A549 (cell line): ENCODE results near the gene LINGO4. TPM values are rescaled to one million over a fixed set of nuclear protein-coding genes. Genes with fewer than 3 reads are reported as not detected.

Source experiments
- ATAC-seq, 2 experiments: fragments of 200-7000 bp in 1 of 2; fragments of >200 bp in 1 of 2; cut with Nextera tagmentation in 1 of 2; cut with Tn5 transposase in 1 of 2; 3 replicates each; pipeline versions ENCODE4 v1.8.0 to v1.9.1; 2018 to 2020; ENCODE audit warnings: mild to moderate bottlenecking in 1 of 2, moderate library complexity in 1 of 2
- CTCF ChIA-PET: fragments of 300-600 bp; sonication (Branson Sonifier 250); formaldehyde crosslinking; extraction: SDS; loops from one replicate; lab custom pipeline; 2021; ENCODE audit warnings: antibody characterized with exemption, inconsistent platforms; lab: Yijun Ruan, JAX
- POLR2A ChIA-PET: fragments of 350-600 bp; formaldehyde crosslinking; extraction: SDS; loops from one replicate; lab custom pipeline; 2021; ENCODE audit warnings: antibody characterized with exemption, inconsistent platforms; lab: Yijun Ruan, JAX
- DNase-seq, 2 experiments: peaks; one replicate each; pipeline versions ENCODE4 v3.0.0 to v3.0.0-alpha.2; 2011 to 2016; ENCODE audit warnings: low read depth in 1 of 2, low spot score in 1 of 2
- FAIRE-seq: peaks from 2 replicates; lab custom pipeline; 2011; peaks lifted over from hg19 to GRCh38; lab: Jason Lieb, UNC
- H3K27ac ChIP-seq, 2 experiments: fragments of >200 bp; sonication (Bioruptor Twin); formaldehyde crosslinking; 3 replicates each; pipeline ENCODE4 v1.5.1; 2016 to 2017
- H3K4me1 ChIP-seq: fragments of >200 bp; sonication (Bioruptor Twin); formaldehyde crosslinking; 3 replicates; pipeline ENCODE4 v1.6.1; 2016
- H3K4me2 ChIP-seq: fragments of >200 bp; sonication (Bioruptor Twin); formaldehyde crosslinking; 3 replicates; pipeline ENCODE4 v1.6.1; 2016
- H3K4me3 ChIP-seq: fragments of >200 bp; sonication (Bioruptor Twin); formaldehyde crosslinking; 3 replicates; pipeline ENCODE4 v1.5.1; 2016
- H3K9me3 ChIP-seq: fragments of >200 bp; sonication (Bioruptor Twin); formaldehyde crosslinking; 3 replicates; pipeline ENCODE4 v1.6.1; 2016
- BCL3 ChIP-seq: fragments of >200 bp; sonication (Bioruptor Twin); formaldehyde crosslinking; IDR thresholded peaks from 3 replicates; pipeline ENCODE4 v1.6.1; 2016
- BHLHE40 ChIP-seq: IDR thresholded peaks from 2 replicates; pipeline ENCODE4 v1.6.1; 2012; ENCODE audit warnings: low read depth, low read length, inconsistent platforms
- CBX2 ChIP-seq: fragments of 200-600 bp; sonication (generic); IDR thresholded peaks from 2 replicates; pipeline ENCODE4 v1.6.1; 2016; ENCODE audit warnings: low read depth, mild to moderate bottlenecking, borderline replicate concordance
- CBX8 ChIP-seq: fragments of 200-600 bp; sonication (generic); IDR thresholded peaks from 2 replicates; pipeline ENCODE4 v1.6.1; 2016
- CHD4 ChIP-seq: fragments of 200-600 bp; sonication (generic); IDR thresholded peaks from 2 replicates; pipeline ENCODE4 v1.6.1; 2016; ENCODE audit warnings: antibody characterized with exemption, mild to moderate bottlenecking, borderline replicate concordance
- CTCF ChIP-seq: fragments of >200 bp; sonication (Bioruptor Twin); formaldehyde crosslinking; IDR thresholded peaks from 3 replicates; pipeline ENCODE4 v1.5.1; 2016
- E2F6 ChIP-seq: IDR thresholded peaks from 2 replicates; pipeline ENCODE4 v1.6.1; 2012; ENCODE audit warnings: low read depth, borderline replicate concordance
- EHF ChIP-seq: fragments of 250-450 bp; sonication (Bioruptor Pico); IDR thresholded peaks from 2 replicates; pipeline ENCODE4 v1.5.0; 2020; ENCODE audit warnings: mild to moderate bottlenecking
- ESRRA ChIP-seq: fragments of 150-350 bp; IDR thresholded peaks from 2 replicates; pipeline ENCODE4 v1.6.1; 2014; ENCODE audit warnings: mild to moderate bottlenecking, low read length, borderline replicate concordance
- GATA3 ChIP-seq: IDR thresholded peaks from 2 replicates; pipeline ENCODE4 v1.6.1; 2012; ENCODE audit warnings: borderline replicate concordance
- HDAC2 ChIP-seq: fragments of 200-600 bp; sonication (generic); IDR thresholded peaks from 2 replicates; pipeline ENCODE4 v1.6.1; 2016
- HES2 ChIP-seq: fragments of >200 bp; sonication (Bioruptor Twin); formaldehyde crosslinking; IDR thresholded peaks from 2 replicates; pipeline ENCODE4 v1.6.1; 2016
- JUN ChIP-seq, 2 experiments: fragments of >200 bp; sonication (Bioruptor Twin); formaldehyde crosslinking; IDR thresholded peaks; 2 replicates in 1 of 2; 3 replicates in 1 of 2; pipeline ENCODE4 v1.6.1; 2016 to 2017
- MYC ChIP-seq: IDR thresholded peaks from 2 replicates; pipeline ENCODE4 v1.6.1; 2012; ENCODE audit warnings: mild to moderate bottlenecking, inconsistent platforms, low read length, improper control_type of control experiment, borderline replicate concordance
- NFE2L2 ChIP-seq: fragments of 150-350 bp; conservative IDR thresholded peaks from 2 replicates; pipeline ENCODE4 v1.6.1; 2014; ENCODE audit warnings: low read length
- NR3C1 ChIP-seq: fragments of >200 bp; sonication (Bioruptor Twin); formaldehyde crosslinking; IDR thresholded peaks from 3 replicates; pipeline ENCODE4 v1.6.1; 2017
- PHF8 ChIP-seq: fragments of 200-600 bp; sonication (generic); IDR thresholded peaks from 2 replicates; pipeline ENCODE4 v1.6.1; 2016; ENCODE audit warnings: low read depth, mild to moderate bottlenecking, antibody characterized with exemption, moderate library complexity, borderline replicate concordance
- POLR2AphosphoS2 ChIP-seq: conservative IDR thresholded peaks from 2 replicates; pipeline ENCODE4 v1.6.1; 2012; ENCODE audit warnings: low read length, improper control_type of control experiment, inconsistent platforms
- RAD21 ChIP-seq, 2 experiments: fragments of >200 bp in 1 of 2; sonication (Bioruptor Twin) in 1 of 2; formaldehyde crosslinking in 1 of 2; IDR thresholded peaks in 1 of 2; conservative IDR thresholded peaks in 1 of 2; 2 replicates in 1 of 2; 3 replicates in 1 of 2; pipeline ENCODE4 v1.6.1; 2012 to 2018; ENCODE audit warnings: inconsistent platforms in 1 of 2
- RARB ChIP-seq: fragments of 250-450 bp; sonication (Bioruptor Pico); IDR thresholded peaks from 2 replicates; pipeline ENCODE4 v1.8.0; 2021; ENCODE audit warnings: mild to moderate bottlenecking, moderate library complexity
- REST ChIP-seq: fragments of 200-600 bp; sonication (generic); IDR thresholded peaks from 2 replicates; pipeline ENCODE4 v1.6.1; 2016; ENCODE audit warnings: antibody characterized with exemption, mild to moderate bottlenecking, moderate library complexity
- RFX5 ChIP-seq: fragments of 450-650 bp; IDR thresholded peaks from 2 replicates; pipeline ENCODE4 v1.7.1; 2014; ENCODE audit warnings: antibody characterized with exemption, mild to moderate bottlenecking, moderate library complexity
- TFCP2L1 ChIP-seq: fragments of 250-450 bp; sonication (Bioruptor Pico); IDR thresholded peaks from 2 replicates; pipeline ENCODE4 v1.5.0; 2021; ENCODE audit warnings: mild to moderate bottlenecking
- ZC3H11A ChIP-seq: fragments of 450-650 bp; IDR thresholded peaks from 2 replicates; pipeline ENCODE4 v1.6.1; 2014; ENCODE audit warnings: antibody characterized with exemption, mild to moderate bottlenecking
- ZNF302 ChIP-seq: fragments of 250-450 bp; sonication (Bioruptor Pico); IDR thresholded peaks from 2 replicates; pipeline ENCODE4 v1.9.0; 2021; ENCODE audit warnings: inconsistent platforms, mild to moderate bottlenecking, moderate library complexity
- WGBS: methylation state at CpG from one replicate; pipeline ENCODE4 v1.1.6; 2017; ENCODE audit errors: missing lambda C conversion rate; 5-methylcytosine and 5-hydroxymethylcytosine counted together
- polyA plus RNA-seq, 4 experiments: library from polyadenylated mRNA; depleted of rRNA in 3 of 4; stranded (reverse); fragments of >200 nt; fragmentation: RNase III in 1 of 4; extraction: RNeasy Plus Mini Kit Qiagen cat#74134 plus additional on column Dnase treatment in 1 of 4; gene quantifications; 2 replicates in 3 of 4; 3 replicates in 1 of 4; pipeline ENCODE4 v1.2.3, GENCODE V29; 2011 to 2017

LINGO4 gene
- polyA plus RNA-seq, 2 of the 4 experiments (the other 2 are of a cell fraction) = not detected

GRCh38 chr1:151841141-151841540 lies 35.9 kb upstream of the LINGO4 start:
- ChIA-PET CTCF (interaction anchor here (0.6 to 1.6 kb wide), 6 partner anchors 18 to 247 kb away, joined by 3 to 4 read pairs (median 3); no protein-coding TSS in a partner anchor), POLR2A (interaction anchor here (0.5 kb wide), 1 partner anchor 8 kb away, joined by 3 read pairs; no protein-coding TSS in a partner anchor)
- DNase-seq (no peak), ATAC-seq (no peak), FAIRE-seq (no peak)
- H3K4me2 ChIP-seq = no peak overlapping the region
- WGBS = 32% methylated on average over 2 of the region's 2 CpGs
- H3K4me3 ChIP-seq = no peak overlapping the region
- no peak overlapping the region for H3K27ac ChIP-seq
- peaks cover 6% of the 10 kb centered on the region; the same call in 2 of the 3 replicates for H3K4me1 ChIP-seq
- TF ChIP-seq BCL3 (no peak), CTCF (no peak), RARB (CRISPR knock-in tag) (no peak), TFCP2L1 (no peak), JUN (IDR thresholded peaks at IDR 0.05) (no peak), E2F6 (no peak), MYC (no peak), BHLHE40 (no peak), GATA3 (no peak), CBX2 (no peak), HDAC2 (no peak), NFE2L2 (no peak), RAD21 (conservative IDR thresholded peaks at IDR 0.05 in 1 of 2, IDR thresholded peaks at IDR 0.05 in 1 of 2) (no peak), CBX8 (no peak), EHF (CRISPR knock-in tag) (no peak), NR3C1 (no peak), CHD4 (no peak), REST (no peak), HES2 (no peak)
- H3K9me3 ChIP-seq = no peaks in the 10 kb centered on the region

GRCh38 chr1:151840421-151840820 lies 35.2 kb upstream of the LINGO4 start:
- ATAC-seq (no peak), FAIRE-seq (no peak), DNase-seq (no peak)
- no peak overlapping the region for H3K4me2 ChIP-seq
- no peak overlapping the region for H3K4me3 ChIP-seq
- ChIA-PET POLR2A (interaction anchor here (0.5 kb wide), 1 partner anchor 9 kb away, joined by 3 read pairs; no protein-coding TSS in a partner anchor), CTCF (interaction anchor here (0.6 to 1.7 kb wide), 10 partner anchors 14 to 247 kb away, joined by 3 to 6 read pairs (median 3); no protein-coding TSS in a partner anchor)
- H3K4me1 ChIP-seq = 0 out of 3 replicates have a peak, but pooled peaks cover 3% of the 10 kb centered on the region
- H3K27ac ChIP-seq = no peak overlapping the region
- no peaks in the 10 kb centered on the region for H3K9me3 ChIP-seq
- TF ChIP-seq PHF8 = no peak
- no peak for TF ChIP-seq RFX5
- TF ChIP-seq POLR2AphosphoS2 = no peak
- no peak for TF ChIP-seq NFE2L2
- no peak for TF ChIP-seq ZC3H11A
- no peak for TF ChIP-seq EHF (CRISPR knock-in tag)
- TF ChIP-seq ZNF302 (CRISPR knock-in tag) = no peak
- no peak for TF ChIP-seq ESRRA
- no peak for TF ChIP-seq RARB (CRISPR knock-in tag)
- no peak for TF ChIP-seq CTCF
